SU-DHL-6 (cell line): Measurements from ENCODE around the gene PI4K2B.
"Not testable (repeated sequence)": the region's sequence is repeated elsewhere in the genome, so short reads cannot be mapped to it uniquely, and the experiment has no call there.

Experiments used
- H2AFZ ChIP-seq: fragments of 200-600 bp; sonication (generic); 2 replicates; pipeline ENCODE4 v1.6.1; 2014; ENCODE audit warnings: low read depth, mild to moderate bottlenecking, moderate library complexity, mixed read lengths, antibody characterized with exemption, low read length; ENCODE audit not compliant: severe bottlenecking
- H3F3A ChIP-seq: fragments of 200-600 bp; shearing (Covaris generic); 2 replicates; pipeline ENCODE4 v1.6.0; 2016; ENCODE audit warnings: antibody characterized with exemption, mild to moderate bottlenecking; ENCODE audit not compliant: insufficient read depth
- H3K27ac ChIP-seq: fragments of 200-600 bp; sonication (generic); 2 replicates; pipeline ENCODE4 v1.5.1; 2016; ENCODE audit warnings: low read depth, mild to moderate bottlenecking, low read length, moderate library complexity, mixed read lengths
- H3K27me3 ChIP-seq: fragments of 200-600 bp; sonication (generic), shearing (Covaris generic); 2 replicates; pipeline ENCODE4 v1.6.0; 2014; ENCODE audit warnings: mild to moderate bottlenecking, low read length
- H3K36me3 ChIP-seq: fragments of 200-600 bp; sonication (generic); 2 replicates; pipeline ENCODE4 v1.6.1; 2014; ENCODE audit warnings: mild to moderate bottlenecking, low read length, mixed read lengths
- H3K4me2 ChIP-seq: fragments of 300-600, 200-600 bp; shearing (Covaris generic), sonication (generic); 2 replicates; pipeline ENCODE4 v1.6.0; 2014; ENCODE audit warnings: low read length, low read depth, mild to moderate bottlenecking; ENCODE audit not compliant: poor library complexity, severe bottlenecking
- H3K4me3 ChIP-seq: fragments of 200-600 bp; sonication (generic); 2 replicates; pipeline ENCODE4 v1.5.1; 2014; ENCODE audit warnings: antibody characterized with exemption, low read length, mild to moderate bottlenecking, mixed read lengths; ENCODE audit not compliant: insufficient read depth, poor library complexity, severe bottlenecking
- H3K79me2 ChIP-seq: fragments of 200-600 bp; sonication (generic); 2 replicates; pipeline ENCODE4 v1.6.1; 2014; ENCODE audit warnings: mild to moderate bottlenecking, low read length, moderate library complexity; ENCODE audit not compliant: insufficient read depth
- H3K9ac ChIP-seq: fragments of 200-600 bp; sonication (generic); 2 replicates; pipeline ENCODE4 v1.7.0; 2014; ENCODE audit warnings: mild to moderate bottlenecking, low read length
- H3K9me2 ChIP-seq: fragments of 200-600 bp; sonication (generic); replicated peaks from 2 replicates; pipeline ENCODE4 v1.6.1; 2014; ENCODE audit warnings: low read length; ENCODE audit not compliant: insufficient read depth
- H3K9me3 ChIP-seq: fragments of 200-600 bp; sonication (generic); 2 replicates; pipeline ENCODE4 v1.6.1; 2014; ENCODE audit warnings: low read length, mixed read lengths; ENCODE audit not compliant: insufficient read depth
- H4K20me1 ChIP-seq: fragments of 200-600 bp; sonication (generic); 2 replicates; pipeline ENCODE4 v1.6.1; 2014; ENCODE audit warnings: low read depth, mild to moderate bottlenecking, antibody characterized with exemption, low read length, moderate library complexity, mixed read lengths
- EZH2phosphoT487 ChIP-seq: fragments of 200-600 bp; sonication (generic), shearing (Covaris generic); conservative IDR thresholded peaks from 2 replicates; pipeline ENCODE4 v1.6.1; 2018; ENCODE audit warnings: mild to moderate bottlenecking, antibody characterized with exemption, low read length, moderate library complexity, mixed read lengths
- TF ChIP-seq, protein P1 (sequence below): fragments of 200-600 bp; sonication (generic); IDR thresholded peaks from one replicate; pipeline ENCODE4 v1.5.1; 2017; ENCODE audit warnings: antibody characterized with exemption, mild to moderate bottlenecking, low read length, moderate library complexity; ENCODE audit not compliant: insufficient read depth, poor library complexity, severe bottlenecking

Gene PI4K2B

DNA sequence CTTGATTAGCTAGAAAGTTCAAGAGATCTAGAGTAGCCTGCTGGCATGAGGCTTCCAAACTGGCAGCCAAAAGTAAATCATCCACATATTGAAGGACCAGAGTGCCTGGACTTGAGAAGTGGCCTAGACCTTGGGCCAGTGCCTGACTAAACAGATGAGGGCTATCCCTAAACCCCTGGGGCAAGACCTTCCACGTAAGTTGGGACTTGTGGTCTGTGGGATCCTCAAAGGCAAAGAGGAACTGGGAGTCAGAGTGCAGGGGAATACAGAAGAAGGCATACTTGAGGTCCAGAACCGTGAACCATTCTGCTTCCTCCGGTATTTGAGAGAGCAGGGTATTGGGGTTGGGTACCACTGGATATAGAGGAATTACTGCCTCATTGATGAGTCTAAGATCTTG, 8.4 kb downstream of the PI4K2B start:
- not testable (repeated sequence) for H3K4me3 ChIP-seq, H3K27ac ChIP-seq, H3F3A ChIP-seq, H4K20me1 ChIP-seq, H3K27me3 ChIP-seq, H3K9ac ChIP-seq, H3K36me3 ChIP-seq, H3K4me2 ChIP-seq, H2AFZ ChIP-seq, H3K9me2 ChIP-seq, H3K9me3 ChIP-seq
- H3K79me2 ChIP-seq, result peaks cover 90% of the 10 kb centered on the region

DNA sequence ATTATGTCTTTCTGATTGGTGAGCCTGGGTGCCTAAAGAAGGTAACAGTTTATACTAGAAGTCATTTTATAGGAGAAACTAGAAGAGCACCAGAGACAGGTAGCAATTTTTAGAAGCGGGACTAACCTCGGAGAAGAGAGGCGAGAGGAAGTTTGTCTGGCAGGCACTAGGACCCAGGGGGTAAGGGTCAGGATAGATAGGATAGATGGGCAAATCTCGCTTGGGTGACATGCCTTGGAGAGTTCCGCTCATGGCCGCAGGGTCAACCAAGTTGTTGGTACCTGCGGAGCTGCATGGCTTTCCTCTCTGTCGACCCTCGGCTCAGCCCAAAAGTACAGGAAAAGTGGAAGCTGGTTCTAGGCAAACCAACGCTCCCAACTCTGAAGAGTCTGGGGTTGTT, 11.3 kb downstream of the PI4K2B start:
- H3K9ac ChIP-seq, result no peak overlapping the region
- H3K36me3 ChIP-seq, result 0 out of 2 replicates have a peak, but pooled peaks cover 4% of the 10 kb centered on the region
- H3K9me3 ChIP-seq, result no peaks in the 10 kb centered on the region
- TF ChIP-seq EZH2phosphoT487, result no peak
- TF ChIP-seq, protein P1, sequence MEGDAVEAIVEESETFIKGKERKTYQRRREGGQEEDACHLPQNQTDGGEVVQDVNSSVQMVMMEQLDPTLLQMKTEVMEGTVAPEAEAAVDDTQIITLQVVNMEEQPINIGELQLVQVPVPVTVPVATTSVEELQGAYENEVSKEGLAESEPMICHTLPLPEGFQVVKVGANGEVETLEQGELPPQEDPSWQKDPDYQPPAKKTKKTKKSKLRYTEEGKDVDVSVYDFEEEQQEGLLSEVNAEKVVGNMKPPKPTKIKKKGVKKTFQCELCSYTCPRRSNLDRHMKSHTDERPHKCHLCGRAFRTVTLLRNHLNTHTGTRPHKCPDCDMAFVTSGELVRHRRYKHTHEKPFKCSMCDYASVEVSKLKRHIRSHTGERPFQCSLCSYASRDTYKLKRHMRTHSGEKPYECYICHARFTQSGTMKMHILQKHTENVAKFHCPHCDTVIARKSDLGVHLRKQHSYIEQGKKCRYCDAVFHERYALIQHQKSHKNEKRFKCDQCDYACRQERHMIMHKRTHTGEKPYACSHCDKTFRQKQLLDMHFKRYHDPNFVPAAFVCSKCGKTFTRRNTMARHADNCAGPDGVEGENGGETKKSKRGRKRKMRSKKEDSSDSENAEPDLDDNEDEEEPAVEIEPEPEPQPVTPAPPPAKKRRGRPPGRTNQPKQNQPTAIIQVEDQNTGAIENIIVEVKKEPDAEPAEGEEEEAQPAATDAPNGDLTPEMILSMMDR, result no peak
- no peaks in the 10 kb centered on the region for H3K9me2 ChIP-seq
- no peaks in the 10 kb centered on the region for H3K27me3 ChIP-seq
- H3K4me2 ChIP-seq, result no peak overlapping the region
- 0 out of 2 replicates have a peak, but pooled peaks cover 5% of the 10 kb centered on the region for H4K20me1 ChIP-seq
- no peak overlapping the region for H3K27ac ChIP-seq
- H3K4me3 ChIP-seq, result no peak overlapping the region
- H2AFZ ChIP-seq, result no peak overlapping the region
- no peaks in the 10 kb centered on the region for H3F3A ChIP-seq
- H3K79me2 ChIP-seq, result peaks cover 81% of the 10 kb centered on the region

DNA sequence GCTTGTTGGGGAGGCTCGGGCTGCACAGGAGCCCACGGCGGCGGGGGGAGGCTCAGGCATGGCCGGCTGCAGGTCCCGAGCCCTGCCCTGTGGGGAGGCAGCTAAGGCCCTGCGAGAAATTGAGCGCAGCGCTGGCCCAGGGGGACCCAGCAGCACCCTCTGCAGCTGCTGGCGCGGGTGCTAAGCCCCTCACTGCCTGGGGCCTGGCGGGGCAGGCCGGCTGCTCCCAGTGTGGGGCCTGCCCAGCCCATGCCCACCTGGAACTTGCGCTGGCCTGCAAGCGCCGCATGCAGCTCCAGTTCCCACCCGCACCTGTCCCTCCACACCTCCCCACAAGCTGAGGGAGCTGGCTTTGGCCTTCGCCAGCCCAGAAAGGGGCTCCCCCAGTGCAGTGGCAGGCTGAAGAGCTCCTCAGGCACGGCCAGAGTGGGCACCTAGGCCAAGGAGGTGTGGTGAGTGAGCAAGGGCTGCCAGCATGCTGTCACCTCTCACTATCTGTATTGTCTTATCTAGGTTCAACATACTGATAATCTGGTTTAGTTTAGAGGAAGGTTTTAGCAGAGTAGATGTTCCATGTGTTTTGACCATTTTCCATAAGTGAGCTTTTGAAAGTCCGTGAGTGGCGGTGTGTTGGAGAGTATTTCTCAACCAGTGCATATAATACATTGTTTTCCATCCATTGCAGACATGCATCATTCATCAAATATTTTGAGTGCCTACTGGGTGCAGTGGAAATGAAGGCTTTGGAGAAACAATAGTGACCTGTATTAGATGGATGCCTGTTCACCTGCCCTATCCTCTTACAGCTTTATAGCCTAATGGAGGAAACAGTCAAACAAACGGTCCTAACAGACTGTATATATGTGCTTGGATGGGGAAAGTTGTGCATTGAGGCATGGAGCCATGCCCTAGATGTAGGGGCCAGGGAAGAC, 13.1 kb downstream of the PI4K2B start:
- Histone ChIP-seq H3K27ac (no peak overlapping the region), H3K27me3 (no peaks in the 10 kb centered on the region), H3K36me3 (0 out of 2 replicates have a peak, but pooled peaks cover 4% of the 10 kb centered on the region), H3K4me3 (no peak overlapping the region), H3K79me2 (peaks cover 84% of the 10 kb centered on the region), H3K4me2 (no peak overlapping the region), H3K9me2 (no peaks in the 10 kb centered on the region), H4K20me1 (0 out of 2 replicates have a peak, but pooled peaks cover 5% of the 10 kb centered on the region), H3K9me3 (no peaks in the 10 kb centered on the region), H2AFZ (no peak overlapping the region), H3F3A (no peaks in the 10 kb centered on the region), H3K9ac (no peak overlapping the region)
- TF ChIP-seq, protein P1, result no peak
- TF ChIP-seq EZH2phosphoT487, result no peak

DNA sequence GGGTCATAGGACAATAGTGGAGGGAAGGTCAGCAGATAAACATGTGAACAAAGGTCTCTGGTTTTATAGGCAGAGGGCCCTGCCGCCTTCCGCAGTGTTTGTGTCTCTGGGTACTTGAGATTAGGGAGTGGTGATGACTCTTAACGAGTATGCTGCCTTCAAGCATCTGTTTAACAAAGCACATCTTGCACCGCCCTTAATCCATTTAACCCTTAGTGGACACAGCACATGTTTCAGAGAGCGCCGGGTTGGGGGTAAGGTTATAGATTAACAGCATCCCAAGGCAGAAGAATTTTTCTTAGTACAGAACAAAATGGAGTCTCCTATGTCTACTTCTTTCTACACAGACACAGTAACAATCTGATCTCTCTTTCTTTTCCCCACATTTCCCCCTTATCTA, 15.0 kb downstream of the PI4K2B start:
- H3K4me3 ChIP-seq, H3K9ac ChIP-seq, H2AFZ ChIP-seq, H3K27ac ChIP-seq, H3F3A ChIP-seq, H3K36me3 ChIP-seq, H3K4me2 ChIP-seq, H3K27me3 ChIP-seq, H3K9me2 ChIP-seq, H3K9me3 ChIP-seq: not testable (repeated sequence)
- Histone ChIP-seq H3K79me2 (peaks cover 84% of the 10 kb centered on the region), H4K20me1 (peaks cover 19% of the 10 kb centered on the region; the same call in 1 of the 2 replicates)

DNA sequence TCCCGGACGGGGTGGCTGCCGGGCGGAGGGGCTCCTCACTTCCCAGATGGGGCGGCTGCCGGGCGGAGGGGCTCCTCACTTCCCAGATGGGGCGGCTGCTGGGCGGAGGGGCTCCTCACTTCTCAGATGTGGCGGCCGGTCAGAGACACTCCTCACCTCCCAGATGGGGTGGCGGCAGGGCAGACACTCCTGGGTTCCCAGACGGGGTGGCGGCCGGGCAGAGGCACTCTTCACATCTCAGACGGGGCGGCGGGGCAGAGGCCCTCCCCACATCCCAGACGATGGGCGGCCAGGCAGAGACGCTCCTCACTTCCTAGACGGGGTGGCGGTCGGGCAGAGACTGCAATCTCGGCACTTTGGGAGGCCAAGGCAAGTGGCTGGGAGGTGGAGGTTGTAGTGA, 15.7 kb downstream of the PI4K2B start:
- H3K27me3 ChIP-seq, H3K9me3 ChIP-seq, H3F3A ChIP-seq, H3K4me3 ChIP-seq, H3K36me3 ChIP-seq, H3K9ac ChIP-seq, H3K27ac ChIP-seq, H2AFZ ChIP-seq, H3K9me2 ChIP-seq, H3K4me2 ChIP-seq: not testable (repeated sequence)
- H3K79me2 ChIP-seq, result peaks cover 83% of the 10 kb centered on the region
- peaks cover 19% of the 10 kb centered on the region; the same call in 1 of the 2 replicates for H4K20me1 ChIP-seq
